Fibroblast of mammary gland (primary cell): ENCODE measurements around the gene SPATA2L.
A peak's percentile ranks its signal among the peaks of the same experiment; 100 is the strongest.

ENCODE experiments used
- DNase-seq: peaks from one replicate; pipeline ENCODE4 v3.0.0-alpha.2; 2010; ENCODE audit warnings: low read depth
- H3K4me3 ChIP-seq: 2 replicates; pipeline ENCODE4 v1.5.1; 2011; ENCODE audit warnings: low read depth, mild to moderate bottlenecking, low read length, moderate library complexity; ENCODE audit not compliant: control insufficient read depth
- TF ChIP-seq, protein P1 (sequence below): conservative IDR thresholded peaks from 2 replicates; pipeline ENCODE4 v1.5.1; 2011; ENCODE audit warnings: low read depth, low read length, inconsistent platforms; ENCODE audit not compliant: control insufficient read depth, insufficient read depth

SPATA2L gene

DNA sequence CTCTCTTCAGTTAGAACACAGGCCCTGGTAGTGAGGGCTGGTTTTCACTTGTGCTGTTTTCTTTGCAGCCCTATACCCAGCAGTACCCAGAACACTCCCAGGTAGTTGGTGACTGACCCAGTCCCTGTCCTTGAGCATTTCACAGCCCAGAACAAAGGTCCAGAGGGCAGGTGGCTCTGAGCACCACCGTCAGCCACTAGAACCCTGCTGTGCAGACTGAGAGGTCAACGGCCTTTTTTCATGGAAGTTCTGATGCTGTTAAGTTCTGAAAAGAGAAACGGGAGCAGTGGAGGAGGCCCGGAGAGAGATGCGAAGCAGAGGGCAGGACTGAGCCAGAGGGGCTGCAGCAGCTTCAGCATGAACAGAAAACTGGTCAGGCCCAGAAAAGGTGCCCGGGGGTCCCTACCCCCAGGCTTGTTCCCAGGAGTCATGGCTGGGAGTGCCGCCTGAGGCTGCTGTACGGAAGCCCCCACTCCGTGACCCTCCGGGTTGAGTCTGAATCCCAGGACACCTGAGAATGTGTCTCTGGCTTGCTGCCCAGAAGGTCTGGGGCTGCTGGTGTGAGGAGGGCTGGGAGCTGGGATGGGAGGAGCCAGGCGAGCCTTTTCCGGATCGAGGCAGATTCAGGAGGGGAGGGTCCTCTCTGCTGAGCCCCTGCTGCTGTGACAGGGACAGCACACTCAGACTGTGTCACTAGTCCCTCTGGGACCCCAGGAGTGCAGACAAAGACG is 28.5 kb upstream of the SPATA2L start:
- no peak overlapping the region for H3K4me3 ChIP-seq
- no peak for DNase-seq
- TF ChIP-seq, protein P1, sequence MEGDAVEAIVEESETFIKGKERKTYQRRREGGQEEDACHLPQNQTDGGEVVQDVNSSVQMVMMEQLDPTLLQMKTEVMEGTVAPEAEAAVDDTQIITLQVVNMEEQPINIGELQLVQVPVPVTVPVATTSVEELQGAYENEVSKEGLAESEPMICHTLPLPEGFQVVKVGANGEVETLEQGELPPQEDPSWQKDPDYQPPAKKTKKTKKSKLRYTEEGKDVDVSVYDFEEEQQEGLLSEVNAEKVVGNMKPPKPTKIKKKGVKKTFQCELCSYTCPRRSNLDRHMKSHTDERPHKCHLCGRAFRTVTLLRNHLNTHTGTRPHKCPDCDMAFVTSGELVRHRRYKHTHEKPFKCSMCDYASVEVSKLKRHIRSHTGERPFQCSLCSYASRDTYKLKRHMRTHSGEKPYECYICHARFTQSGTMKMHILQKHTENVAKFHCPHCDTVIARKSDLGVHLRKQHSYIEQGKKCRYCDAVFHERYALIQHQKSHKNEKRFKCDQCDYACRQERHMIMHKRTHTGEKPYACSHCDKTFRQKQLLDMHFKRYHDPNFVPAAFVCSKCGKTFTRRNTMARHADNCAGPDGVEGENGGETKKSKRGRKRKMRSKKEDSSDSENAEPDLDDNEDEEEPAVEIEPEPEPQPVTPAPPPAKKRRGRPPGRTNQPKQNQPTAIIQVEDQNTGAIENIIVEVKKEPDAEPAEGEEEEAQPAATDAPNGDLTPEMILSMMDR, result no peak

DNA sequence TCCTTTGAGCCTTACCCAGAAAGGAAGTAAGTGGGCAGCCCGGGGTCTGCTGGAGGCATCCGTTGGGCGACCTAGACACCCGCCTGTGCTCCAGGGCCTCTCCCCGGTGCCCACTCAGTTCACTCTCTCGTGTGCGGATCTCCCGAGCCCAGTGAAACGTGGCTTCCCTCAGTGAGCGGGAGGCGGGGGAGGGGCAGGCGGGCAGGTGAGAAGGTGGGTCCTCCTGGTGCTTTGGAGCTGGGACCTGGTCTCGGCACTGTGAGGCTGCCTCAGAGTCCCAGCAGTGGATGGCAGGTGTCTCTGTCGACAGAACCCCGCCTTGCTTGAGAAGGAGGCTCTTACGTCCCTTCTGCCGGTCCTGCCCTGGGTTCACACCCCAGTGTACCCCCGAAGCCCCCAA is 27.8 kb upstream of the SPATA2L start:
- no peak overlapping the region for H3K4me3 ChIP-seq
- no peak for DNase-seq
- TF ChIP-seq, protein P1, result no peak

DNA sequence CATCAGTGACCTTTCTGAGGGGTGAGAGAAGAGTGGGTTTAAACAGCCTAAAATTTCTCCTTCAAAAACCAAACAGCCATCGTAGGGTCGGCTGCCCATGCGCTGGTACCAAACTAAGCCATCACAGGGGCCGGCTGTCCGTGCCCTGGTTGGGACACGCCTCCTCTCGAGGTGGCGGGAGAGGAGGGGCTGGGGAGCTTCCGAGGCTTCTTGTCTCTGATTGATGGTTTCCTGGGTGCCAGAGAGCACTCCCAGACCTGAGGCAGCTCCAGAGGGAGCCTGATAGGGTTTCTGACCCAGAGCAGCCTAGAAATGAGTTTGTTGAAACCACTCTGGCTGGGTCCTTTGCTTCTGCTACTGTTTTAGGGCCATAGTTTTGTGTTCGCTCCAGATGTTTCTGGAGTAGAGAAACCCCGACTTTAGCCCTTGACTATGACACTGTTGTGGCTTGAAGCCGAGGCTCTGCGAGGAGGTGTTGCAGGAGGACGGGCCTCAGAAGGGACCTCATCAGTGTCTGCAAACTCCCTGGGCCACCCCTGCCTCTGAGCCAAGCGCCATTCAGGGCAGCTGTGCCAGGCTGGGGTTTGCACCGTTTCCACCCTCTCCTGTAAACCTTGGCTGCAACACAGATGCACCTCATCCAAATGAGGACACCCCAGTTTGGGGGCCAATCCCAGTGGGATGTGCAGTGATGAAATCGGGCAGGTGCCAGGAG is 26.1 kb upstream of the SPATA2L start:
- no peak for DNase-seq
- H3K4me3 ChIP-seq, result no peak overlapping the region
- TF ChIP-seq, protein P1, result no peak

DNA sequence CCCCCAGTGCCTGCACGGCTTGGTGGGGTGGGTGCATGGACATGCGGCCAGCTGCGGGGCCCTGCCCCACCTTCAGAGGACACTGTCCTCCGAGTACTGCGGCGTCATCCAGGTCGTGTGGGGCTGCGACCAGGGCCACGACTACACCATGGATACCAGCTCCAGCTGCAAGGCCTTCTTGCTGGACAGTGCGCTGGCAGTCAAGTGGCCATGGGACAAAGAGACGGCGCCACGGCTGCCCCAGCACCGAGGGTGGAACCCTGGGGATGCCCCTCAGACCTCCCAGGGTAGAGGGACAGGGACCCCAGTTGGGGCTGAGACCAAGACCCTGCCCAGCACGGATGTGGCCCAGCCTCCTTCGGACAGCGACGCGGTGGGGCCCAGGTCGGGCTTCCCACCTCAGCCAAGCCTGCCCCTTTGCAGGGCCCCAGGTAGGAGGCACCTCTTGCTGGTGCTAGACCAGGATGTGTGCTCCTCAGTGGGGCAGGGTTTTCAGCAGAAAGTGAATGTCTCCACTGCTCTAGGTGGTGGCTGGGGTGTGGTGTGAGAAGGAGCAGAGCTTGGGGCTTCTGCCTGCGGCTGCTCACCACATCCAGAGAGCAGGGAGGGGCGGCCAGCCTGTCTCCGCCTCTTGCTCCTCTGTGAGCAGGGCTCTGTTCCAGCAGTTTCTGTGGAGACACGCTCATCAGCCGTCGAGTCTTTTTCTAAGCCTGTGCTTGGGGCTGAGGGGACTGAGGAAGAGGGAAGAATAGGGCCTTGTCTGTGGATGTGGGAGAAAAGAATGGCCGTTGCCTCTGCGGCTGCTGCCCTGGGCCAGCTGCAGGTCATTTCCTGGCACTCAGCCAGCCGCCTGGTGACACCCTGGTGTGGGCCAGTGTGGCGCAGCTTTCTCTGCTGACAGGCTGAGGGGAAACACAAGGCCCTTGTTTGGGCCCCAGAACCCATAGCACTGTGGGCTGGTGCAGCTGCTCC is 22.1 kb upstream of the SPATA2L start:
- TF ChIP-seq, protein P1, result no peak
- no peak overlapping the region for H3K4me3 ChIP-seq
- DNase-seq, result peak; percentile 34

DNA sequence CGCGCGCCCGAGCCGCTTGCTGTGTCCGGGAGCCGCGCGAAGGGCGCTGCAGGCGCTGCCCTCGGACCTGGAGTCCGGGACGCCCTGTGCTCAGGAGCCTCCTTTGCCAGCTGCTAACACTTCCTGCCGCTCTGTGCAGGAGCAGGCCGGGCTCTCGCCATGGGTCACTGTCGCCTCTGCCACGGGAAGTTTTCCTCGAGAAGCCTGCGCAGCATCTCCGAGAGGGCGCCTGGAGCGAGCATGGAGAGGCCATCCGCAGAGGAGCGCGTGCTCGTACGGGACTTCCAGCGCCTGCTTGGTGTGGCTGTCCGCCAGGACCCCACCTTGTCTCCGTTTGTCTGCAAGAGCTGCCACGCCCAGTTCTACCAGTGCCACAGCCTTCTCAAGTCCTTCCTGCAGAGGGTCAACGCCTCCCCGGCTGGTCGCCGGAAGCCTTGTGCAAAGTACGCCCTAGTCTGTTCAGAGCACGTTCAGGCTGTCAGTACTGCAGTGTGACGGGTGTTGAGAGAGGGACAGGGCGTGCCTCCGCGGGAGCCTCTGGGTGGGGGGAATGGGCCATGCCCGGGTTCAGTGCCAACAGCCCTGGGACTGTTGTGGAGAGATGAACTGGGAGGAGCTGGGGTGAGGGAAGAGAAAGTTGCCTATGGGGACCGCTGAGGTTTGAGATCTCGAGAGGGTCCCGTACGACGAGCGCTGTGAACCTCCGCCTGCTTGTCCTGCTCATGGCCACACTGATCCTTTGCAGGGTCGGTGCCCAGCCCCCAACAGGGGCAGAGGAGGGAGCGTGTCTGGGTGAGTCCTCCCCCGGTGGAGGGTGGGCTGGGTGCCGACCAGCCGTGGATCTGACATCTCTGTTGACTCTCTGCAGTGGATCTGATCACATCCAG is 21.1 kb upstream of the SPATA2L start:
- TF ChIP-seq, protein P1, result no peak
- H3K4me3 ChIP-seq, result peak overlapping the region; percentile 70
- DNase-seq, result peak; percentile 45
